SK-N-SH (cell line): ENCODE results near the gene CUL7. TPM values are rescaled to one million over a fixed set of nuclear protein-coding genes. Genes with fewer than 3 reads are reported as not detected.

Experiments used
- CTCF ChIA-PET: fragments of 300-600, 350-600 bp; formaldehyde crosslinking; extraction: SDS; loops from one replicate; lab custom pipeline; 2021; lab: Yijun Ruan, JAX
- POLR2A ChIA-PET: fragments of 350-600 bp; sonication (Branson Sonifier 250); formaldehyde crosslinking; extraction: SDS; loops from one replicate; lab custom pipeline; 2020; ENCODE audit warnings: antibody characterized with exemption, inconsistent platforms; lab: Yijun Ruan, JAX
- DNase-seq: peaks from one replicate; pipeline ENCODE4 v3.0.0; 2012
- H2AFZ ChIP-seq: fragments of 200-600 bp; sonication (generic); 2 replicates; pipeline ENCODE4 v1.8.1; 2016; ENCODE audit warnings: antibody characterized with exemption, mild to moderate bottlenecking, low read depth
- H3F3A ChIP-seq: fragments of 200-600 bp; sonication (generic); replicated peaks from 2 replicates; pipeline ENCODE3; 2016; ENCODE audit warnings: antibody characterized with exemption, mild to moderate bottlenecking; ENCODE audit not compliant: insufficient read depth
- H3K27ac ChIP-seq, 2 experiments: fragments of 200-500 bp in 1 of 2; fragments of 200-600 bp in 1 of 2; sonication (Bioruptor generic) in 1 of 2; sonication (generic), shearing (Covaris generic) in 1 of 2; 2 replicates each; pipeline versions ENCODE4 v1.5.1 to v1.6.1; 2014 to 2016; ENCODE audit warnings: low read depth in 2 of 2, inconsistent platforms in 1 of 2, low read length in 1 of 2, mild to moderate bottlenecking in 1 of 2, mixed read lengths in 1 of 2
- H3K27me3 ChIP-seq: fragments of 200-600 bp; sonication (generic), shearing (Covaris generic); 2 replicates; pipeline ENCODE4 v1.6.1; 2016; ENCODE audit warnings: mixed run types; ENCODE audit not compliant: insufficient read depth
- H3K36me3 ChIP-seq, 2 experiments: fragments of 200-500 bp in 1 of 2; fragments of 200-600 bp in 1 of 2; sonication (Bioruptor generic) in 1 of 2; sonication (generic) in 1 of 2; replicated peaks in 1 of 2; 2 replicates each; pipeline versions ENCODE3 to v1.5.1; 2014 to 2016; ENCODE audit warnings: low read length in 1 of 2, mild to moderate bottlenecking in 1 of 2; ENCODE audit not compliant: insufficient read depth in 2 of 2, control insufficient read depth in 1 of 2
- H3K4me1 ChIP-seq, 2 experiments: fragments of 200-500 bp in 1 of 2; fragments of 200-600 bp in 1 of 2; sonication (Bioruptor generic) in 1 of 2; sonication (generic), shearing (Covaris generic) in 1 of 2; 2 replicates each; pipeline versions ENCODE4 v1.5.1 to v1.6.1; 2014 to 2016; ENCODE audit warnings: low read depth in 1 of 2, low read length in 1 of 2, mixed run types in 1 of 2; ENCODE audit not compliant: insufficient read depth in 2 of 2, control insufficient read depth in 1 of 2
- H3K4me2 ChIP-seq: fragments of 200-600 bp; sonication (generic), shearing (Covaris generic); 2 replicates; pipeline ENCODE4 v1.6.1; 2017; ENCODE audit warnings: mixed run types
- H3K4me3 ChIP-seq, 2 experiments: fragments of 200-500 bp in 1 of 2; fragments of 200-600 bp in 1 of 2; sonication (Bioruptor generic) in 1 of 2; sonication (generic), shearing (Covaris generic) in 1 of 2; 2 replicates each; pipeline versions ENCODE4 v1.5.1 to v1.8.1; 2014 to 2016; ENCODE audit warnings: low read depth in 2 of 2, inconsistent platforms in 1 of 2, low read length in 1 of 2, mild to moderate bottlenecking in 1 of 2, mixed read lengths in 1 of 2, moderate library complexity in 1 of 2
- H3K79me2 ChIP-seq: fragments of 200-600 bp; sonication (generic); 2 replicates; pipeline ENCODE4 v1.8.1; 2017; ENCODE audit warnings: mild to moderate bottlenecking; ENCODE audit not compliant: insufficient read depth
- H3K9ac ChIP-seq: fragments of 200-600 bp; sonication (generic); 2 replicates; pipeline ENCODE4 v1.6.1; 2017; ENCODE audit warnings: mixed run types
- H3K9me2 ChIP-seq: fragments of 200-600 bp; sonication (generic); 2 replicates; pipeline ENCODE4 v1.6.1; 2017; ENCODE audit warnings: mixed run types
- H3K9me3 ChIP-seq: fragments of 200-600 bp; sonication (generic); 2 replicates; pipeline ENCODE4 v1.6.1; 2017; ENCODE audit warnings: mixed run types, mild to moderate bottlenecking, moderate library complexity
- H4K20me1 ChIP-seq: fragments of 200-600 bp; sonication (generic); 2 replicates; pipeline ENCODE4 v1.6.1; 2017; ENCODE audit warnings: mild to moderate bottlenecking, mixed run types; ENCODE audit not compliant: insufficient read depth
- CHD2 ChIP-seq: fragments of 150-350 bp; IDR thresholded peaks from 2 replicates; pipeline ENCODE4 v1.6.1; 2018; ENCODE audit warnings: low read length; ENCODE audit not compliant: partially characterized antibody
- CTCF ChIP-seq: fragments of 200-600 bp; sonication (generic); IDR thresholded peaks from 2 replicates; pipeline ENCODE4 v1.6.1; 2017; ENCODE audit warnings: antibody characterized with exemption, mild to moderate bottlenecking, moderate library complexity
- FOSL2 ChIP-seq: IDR thresholded peaks from 2 replicates; pipeline ENCODE4 v1.4.0; 2012; ENCODE audit warnings: low read depth, mild to moderate bottlenecking, moderate library complexity, borderline replicate concordance
- MXI1 ChIP-seq: IDR thresholded peaks from 2 replicates; pipeline ENCODE4 v1.6.1; 2012; ENCODE audit warnings: mild to moderate bottlenecking, low read depth, low read length, improper control_type of control experiment
- RAD21 ChIP-seq: IDR thresholded peaks from 2 replicates; pipeline ENCODE4 v1.6.1; 2012; ENCODE audit warnings: mild to moderate bottlenecking, low read length
- RFX5 ChIP-seq: IDR thresholded peaks from 2 replicates; pipeline ENCODE4 v1.6.1; 2012; ENCODE audit warnings: mild to moderate bottlenecking, improper control_type of control experiment, low read length
- RXRA ChIP-seq: IDR thresholded peaks from 2 replicates; pipeline ENCODE4 v1.4.0; 2012; ENCODE audit warnings: low read depth, mild to moderate bottlenecking, borderline replicate concordance
- SMC3 ChIP-seq: IDR thresholded peaks from 2 replicates; pipeline ENCODE4 v1.6.1; 2012; ENCODE audit warnings: low read depth, low read length, improper control_type of control experiment
- TAF1 ChIP-seq: IDR thresholded peaks from 2 replicates; pipeline ENCODE4 v1.6.1; 2012; ENCODE audit warnings: low read depth, mild to moderate bottlenecking, low read length, moderate library complexity, borderline replicate concordance
- TEAD4 ChIP-seq: IDR thresholded peaks from 2 replicates; pipeline ENCODE4 v1.4.0; 2012; ENCODE audit warnings: mild to moderate bottlenecking, borderline replicate concordance; ENCODE audit not compliant: insufficient read depth
- WGBS: methylation state at CpG from one replicate; pipeline ENCODE4 v1.1.6; 2017; ENCODE audit warnings: low lambda C conversion rate; 5-methylcytosine and 5-hydroxymethylcytosine counted together
- polyA plus RNA-seq, 3 experiments: library from polyadenylated mRNA; depleted of rRNA; stranded (reverse); fragments of >200 nt; gene quantifications; 2 replicates each; pipeline ENCODE4 v1.2.3, GENCODE V29; 2012
- TF ChIP-seq, protein P1 (sequence below): fragments of 150-350 bp; IDR thresholded peaks from 2 replicates; pipeline ENCODE4 v1.6.1; 2017; ENCODE audit warnings: antibody characterized with exemption, low read length, low read depth, borderline replicate concordance

The CUL7 gene
- polyA plus RNA-seq, 1 of the 3 experiments (the other 2 are of a cell fraction): 46.9 TPM

GRCh38 chr6:43009124-43009523 lies 44.5 kb downstream of the CUL7 start:
- Histone ChIP-seq H4K20me1 (no peaks in the 10 kb centered on the region), H3K9me2 (no peaks in the 10 kb centered on the region), H3K9me3 (no peaks in the 10 kb centered on the region), H3K36me3 (peaks cover 34 to 54% of the 10 kb centered on the region in 2 experiments), H3K4me3 (no peak overlapping the region), H3K79me2 (peaks cover 28% of the 10 kb centered on the region), H3K27me3 (no peaks in the 10 kb centered on the region), H3K9ac (no peak overlapping the region), H2AFZ (no peak overlapping the region), H3K27ac (no peak overlapping the region), H3K4me1 (peaks cover 0 to 14% of the 10 kb centered on the region in 2 experiments; a peak in 2 of 4 replicates), H3K4me2 (no peak overlapping the region), H3F3A (peaks cover 16% of the 10 kb centered on the region)
- DNase-seq: peak; percentile 69
- ChIA-PET POLR2A (no interaction called here), CTCF (interaction anchor here (0.8 to 3.3 kb wide), 8 partner anchors 9 to 134 kb away, joined by 3 to 26 read pairs (median 4); partner anchors contain the start of genes PEX6 and PPP2R5D)
- TF ChIP-seq CTCF (peak; percentile 59), RFX5 (no peak), RAD21 (peak; percentile 61), TAF1 (no peak), SMC3 (peak; percentile 60; the same call in 1 of the 2 replicates)
- 73% methylated on average over 4 of the region's 6 CpGs for WGBS

- H3K27ac ChIP-seq: no peak overlapping the region
- ChIA-PET POLR2A (interaction anchor here (1.0 kb wide), 1 partner anchor 23 kb away, joined by 4 read pairs; the partner anchor contains the start of gene PPP2R5D), CTCF (interaction anchor here (1.2 to 2.5 kb wide), 3 partner anchors 19 to 137 kb away, joined by 3 to 10 read pairs (median 3); no protein-coding TSS in a partner anchor)
- no peak overlapping the region for H3K4me2 ChIP-seq
- peaks cover 34 to 52% of the 10 kb centered on the region in 2 experiments for H3K36me3 ChIP-seq
- no peak for TF ChIP-seq RXRA
- TF ChIP-seq SMC3: no peak
- no peak overlapping the region for H3K9ac ChIP-seq
- H3F3A ChIP-seq: peaks cover 15% of the 10 kb centered on the region
- H3K4me1 ChIP-seq: peaks cover 0 to 4% of the 10 kb centered on the region in 2 experiments; a peak in 2 of 4 replicates
- DNase-seq: no peak
- H2AFZ ChIP-seq: no peak overlapping the region
- peaks cover 12% of the 10 kb centered on the region; the same call in 1 of the 2 replicates for H3K79me2 ChIP-seq
- 88% methylated on average over 8 of the region's 9 CpGs for WGBS
- H3K27me3 ChIP-seq: no peaks in the 10 kb centered on the region
- no peak overlapping the region for H3K4me3 ChIP-seq
- no peaks in the 10 kb centered on the region for H3K9me2 ChIP-seq
- H3K9me3 ChIP-seq: no peaks in the 10 kb centered on the region
- no peaks in the 10 kb centered on the region for H4K20me1 ChIP-seq
These were observed 46.5 kb downstream of the CUL7 start for GRCh38 chr6:43007126-43007525.

GRCh38 chr6:43006251-43006650 lies 47.4 kb downstream of the CUL7 start:
- Histone ChIP-seq H3K9me3 (no peaks in the 10 kb centered on the region), H3K36me3 (peaks cover 34 to 43% of the 10 kb centered on the region in 2 experiments), H3K27ac (no peak overlapping the region), H3F3A (peaks cover 11% of the 10 kb centered on the region), H3K9me2 (no peaks in the 10 kb centered on the region), H3K9ac (no peak overlapping the region), H3K4me2 (no peak overlapping the region), H3K4me3 (no peak overlapping the region), H3K79me2 (0 out of 2 replicates have a peak, but pooled peaks cover 4% of the 10 kb centered on the region), H2AFZ (no peak overlapping the region), H4K20me1 (no peaks in the 10 kb centered on the region), H3K4me1 (no peaks in the 10 kb centered on the region), H3K27me3 (no peaks in the 10 kb centered on the region)
- no peak for TF ChIP-seq FOSL2
- TF ChIP-seq MXI1: no peak
- TF ChIP-seq CHD2: no peak
- TF ChIP-seq TEAD4: no peak
- TF ChIP-seq, protein P1, sequence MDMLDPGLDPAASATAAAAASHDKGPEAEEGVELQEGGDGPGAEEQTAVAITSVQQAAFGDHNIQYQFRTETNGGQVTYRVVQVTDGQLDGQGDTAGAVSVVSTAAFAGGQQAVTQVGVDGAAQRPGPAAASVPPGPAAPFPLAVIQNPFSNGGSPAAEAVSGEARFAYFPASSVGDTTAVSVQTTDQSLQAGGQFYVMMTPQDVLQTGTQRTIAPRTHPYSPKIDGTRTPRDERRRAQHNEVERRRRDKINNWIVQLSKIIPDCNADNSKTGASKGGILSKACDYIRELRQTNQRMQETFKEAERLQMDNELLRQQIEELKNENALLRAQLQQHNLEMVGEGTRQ: no peak
- ChIA-PET POLR2A (interaction anchor here (0.8 kb wide), 1 partner anchor 22 kb away, joined by 3 read pairs; the partner anchor contains the start of gene PPP2R5D), CTCF (interaction anchor here (1.1 to 2.5 kb wide), 2 partner anchors 10 to 138 kb away, joined by 3 to 10 read pairs; no protein-coding TSS in a partner anchor)
- 94% methylated on average over 11 of the region's 11 CpGs for WGBS
- DNase-seq: no peak
